GM21723 (cell line): ENCODE results near the gene EMP1.
"Not testable (repeated sequence)": the region's sequence is repeated elsewhere in the genome, so short reads cannot be mapped to it uniquely, and the experiment has no call there.

Experiments
- ATAC-seq: cut with Tn5 transposase; IDR thresholded peaks from one replicate; pipeline ENCODE4 v1.9.1; 2021; ENCODE audit warnings: mild to moderate bottlenecking, moderate library complexity; ENCODE audit not compliant: unreplicated experiment

The EMP1 gene

DNA sequence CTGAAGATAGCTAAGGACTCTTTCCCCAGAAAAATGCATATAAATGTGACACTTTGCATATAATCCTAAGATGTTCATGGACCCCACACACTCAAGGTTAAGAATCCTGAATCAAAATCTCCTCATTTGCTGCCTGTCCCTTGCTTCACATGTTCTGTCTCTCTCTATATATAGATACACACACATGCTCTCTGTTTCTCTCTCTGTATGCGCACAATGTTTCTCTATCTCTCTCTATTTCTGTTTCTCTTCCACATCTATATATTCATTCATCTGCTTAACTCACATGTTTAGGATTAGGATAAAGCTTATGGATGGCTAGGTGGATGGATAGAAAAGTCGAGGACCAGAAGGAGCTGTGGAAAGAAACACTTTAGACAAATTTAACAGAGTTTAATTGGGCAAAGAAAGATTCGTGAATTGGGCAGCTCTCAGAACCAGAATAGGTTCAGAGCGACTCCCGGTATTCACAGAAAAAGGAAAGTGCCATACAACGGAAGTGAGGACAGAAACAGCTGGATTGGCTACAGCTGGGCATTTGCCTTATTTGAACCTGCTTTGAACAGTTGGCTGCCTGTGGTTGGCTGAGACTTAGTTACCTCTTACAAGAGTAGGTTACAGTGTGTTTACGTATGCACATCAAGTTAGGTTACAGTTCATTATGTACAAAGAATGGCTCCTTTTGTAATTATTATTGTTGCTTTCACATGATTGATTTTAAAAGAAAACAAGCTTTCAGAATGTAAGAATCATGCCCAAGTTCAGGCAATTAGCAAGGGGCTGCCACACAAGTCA, 57.6 kb downstream of the EMP1 start:
- ATAC-seq, result no peak

DNA sequence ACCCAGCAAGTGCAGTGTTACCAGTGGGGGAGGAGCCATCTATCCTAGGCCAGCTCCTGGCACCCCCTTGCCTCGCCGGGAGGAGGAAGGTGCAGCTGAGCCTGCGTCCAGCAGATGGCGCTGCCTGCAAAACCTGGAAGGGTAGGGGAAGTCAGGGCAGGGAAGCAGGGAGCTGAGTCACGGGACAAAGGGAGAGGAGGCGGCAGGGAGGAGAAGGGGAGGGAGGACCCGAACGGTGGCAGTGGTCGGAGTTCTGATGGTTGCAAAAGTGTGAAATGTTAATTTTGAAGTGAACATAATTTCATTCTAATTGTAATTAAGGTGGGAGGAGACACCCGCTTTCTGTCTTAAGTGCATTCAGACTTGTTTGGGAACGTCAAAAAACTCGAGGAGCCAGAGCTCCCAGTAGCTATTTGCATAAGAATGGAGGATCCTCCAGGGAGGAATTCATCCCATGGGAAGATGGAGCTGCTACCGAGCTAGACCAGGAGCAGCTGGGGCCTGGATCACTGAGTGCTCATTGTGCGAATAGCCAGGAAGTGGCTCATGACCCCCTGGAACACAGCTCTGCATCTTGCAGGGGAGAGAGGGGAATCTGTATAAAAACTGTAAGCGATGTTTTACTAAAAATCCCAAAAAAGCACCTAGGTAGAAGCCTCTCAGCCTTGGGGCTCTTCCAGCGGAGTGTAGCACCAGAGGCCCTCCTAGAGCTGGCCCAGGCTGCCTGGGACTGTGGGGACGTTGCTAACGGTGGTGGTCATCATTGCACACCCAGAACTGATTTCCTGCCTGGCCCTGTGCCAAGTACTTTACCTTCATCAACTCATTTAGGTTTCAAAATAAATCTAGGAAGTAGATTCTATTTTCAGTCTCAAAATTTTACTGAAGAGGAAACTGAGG, 59.5 kb downstream of the EMP1 start:
- ATAC-seq, result peak; percentile 98

DNA sequence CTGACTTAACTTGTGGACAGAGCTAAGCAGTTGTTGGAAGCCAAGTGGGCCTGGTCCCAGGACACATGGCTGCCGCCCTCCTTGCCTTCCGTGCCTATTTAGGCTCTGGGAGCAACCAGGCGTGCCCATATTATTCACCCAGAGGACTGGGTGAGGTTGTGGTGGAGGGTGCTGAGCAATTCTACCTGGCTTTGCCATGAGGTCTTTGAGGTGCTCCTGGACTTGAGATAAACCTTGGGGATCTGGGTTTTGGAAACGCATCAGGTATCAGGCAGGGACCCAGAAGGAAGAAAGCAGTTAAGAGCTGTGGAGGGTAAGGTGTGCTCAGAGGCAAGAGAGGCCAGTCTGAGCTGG, 60.1 kb downstream of the EMP1 start:
- no peak for ATAC-seq

GRCh38 chr12:13257356-13257875, 60.9 kb downstream of the EMP1 start:
- no peak for ATAC-seq

DNA sequence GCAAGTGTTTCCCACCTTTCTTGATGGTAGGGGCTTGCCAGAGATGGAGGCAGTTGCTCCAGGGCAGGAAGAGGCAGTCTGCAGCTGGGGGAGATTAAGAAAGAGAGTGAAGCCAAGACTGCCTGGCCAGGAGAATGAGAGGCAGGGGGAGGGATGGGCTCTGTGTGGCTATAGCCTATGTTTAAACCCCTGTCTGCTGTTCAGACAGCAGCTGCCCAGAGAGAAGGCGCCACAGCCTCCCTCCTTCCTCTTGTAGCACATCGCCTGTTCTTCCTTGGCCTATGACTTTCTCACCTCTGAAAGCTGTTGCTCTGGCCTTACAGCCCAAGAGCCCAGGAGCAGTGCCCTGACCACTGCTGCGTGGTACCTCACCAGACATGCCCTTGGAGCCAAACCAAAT, 61.7 kb downstream of the EMP1 start:
- ATAC-seq, result no peak

DNA sequence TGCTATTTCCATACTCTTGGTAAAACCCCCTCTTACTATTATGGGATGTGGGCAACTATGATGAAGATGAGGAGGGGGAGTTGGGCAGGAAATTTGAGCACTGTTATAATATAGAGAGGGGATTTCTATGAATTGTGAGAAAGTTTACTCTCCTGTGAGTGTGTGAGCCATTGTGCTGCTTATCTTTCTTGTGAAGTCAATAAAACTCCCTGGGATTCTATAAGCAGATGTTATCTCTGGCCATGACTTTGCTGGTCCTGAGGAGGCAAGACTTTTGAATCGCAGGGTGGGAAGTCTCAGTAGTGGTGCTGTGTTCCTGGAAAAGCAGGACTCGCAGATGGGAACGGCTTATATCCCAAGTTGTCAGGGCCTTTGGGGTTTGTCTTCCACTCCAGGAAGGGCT, 62.2 kb downstream of the EMP1 start:
- ATAC-seq, result no peak

- ATAC-seq, result not testable (repeated sequence)
Measured at GRCh38 chr12:13259625-13260024, 63.1 kb downstream of the EMP1 start.

- not testable (repeated sequence) for ATAC-seq
Measured at GRCh38 chr12:13267826-13268225, 71.3 kb downstream of the EMP1 start.

GRCh38 chr12:13268581-13268980, 72.1 kb downstream of the EMP1 start:
- ATAC-seq, result no peak
